GM21576 (cell line): ENCODE results near the gene MSANTD2.
"Not testable (repeated sequence)": the region's sequence is repeated elsewhere in the genome, so short reads cannot be mapped to it uniquely, and the experiment has no call there.

Experiments
- ATAC-seq: cut with Tn5 transposase; IDR thresholded peaks from one replicate; pipeline ENCODE4 v1.9.1; 2021; ENCODE audit warnings: mild to moderate bottlenecking, moderate library complexity; ENCODE audit not compliant: unreplicated experiment

Gene MSANTD2

GRCh38 chr11:124778281-124778680 is 21.9 kb downstream of the MSANTD2 start:
- no peak for ATAC-seq

- ATAC-seq, result no peak
These were observed 23.2 kb downstream of the MSANTD2 start for GRCh38 chr11:124776865-124777645.

GRCh38 chr11:124770959-124771358 is 29.2 kb downstream of the MSANTD2 start:
- not testable (repeated sequence) for ATAC-seq

GRCh38 chr11:124769806-124770774 is 30.1 kb downstream of the MSANTD2 start:
- ATAC-seq, result no peak

- no peak for ATAC-seq
These were observed 31.3 kb downstream of the MSANTD2 start for GRCh38 chr11:124768914-124769313.

GRCh38 chr11:124766156-124766555 is 34.0 kb downstream of the MSANTD2 start:
- no peak for ATAC-seq

GRCh38 chr11:124763156-124763947 is 36.9 kb downstream of the MSANTD2 start:
- ATAC-seq, result peak; percentile 21

- ATAC-seq, result peak; percentile 13
These were observed 37.5 kb downstream of the MSANTD2 start for GRCh38 chr11:124762624-124763155.

GRCh38 chr11:124762105-124762623 is 38.0 kb downstream of the MSANTD2 start, which contains the start of gene ESAM:
Gene ESAM (minus strand): TSS chr11:124762290. CDS start chr11:124762154, 136 bp downstream.
- ATAC-seq, result peak; percentile 56

GRCh38 chr11:124761301-124762104 is 38.7 kb downstream of the MSANTD2 start:
- no peak for ATAC-seq

- ATAC-seq, result no peak
These were observed 39.4 kb downstream of the MSANTD2 start for GRCh38 chr11:124760806-124761205.

GRCh38 chr11:124760205-124760652 is 40.0 kb downstream of the MSANTD2 start:
- no peak for ATAC-seq

- ATAC-seq, result no peak
These were observed 40.7 kb downstream of the MSANTD2 start for GRCh38 chr11:124759266-124760204.

- peak; percentile 44 for ATAC-seq
These were observed 41.6 kb downstream of the MSANTD2 start for GRCh38 chr11:124758355-124759265.

GRCh38 chr11:124757320-124757719 is 42.9 kb downstream of the MSANTD2 start:
- ATAC-seq, result no peak

GRCh38 chr11:124756753-124757227 is 43.4 kb downstream of the MSANTD2 start:
- ATAC-seq, result no peak
